H4 (cell line): Measurements from ENCODE around the gene LTB4R. TPM values are rescaled to one million over a fixed set of nuclear protein-coding genes. Genes with fewer than 3 reads are reported as not detected.
A peak's percentile ranks its signal among the peaks of the same experiment; 100 is the strongest.

Experiments used
- DNase-seq: peaks from one replicate; pipeline ENCODE4 v3.0.0-alpha.2; 2015; ENCODE audit warnings: low spot score
- total RNA-seq: library from RNA; depleted of rRNA; stranded (reverse); fragments of >200 nt; shearing (Covaris generic); gene quantifications from 2 replicates; pipeline ENCODE4 v1.2.3, GENCODE V29; 2014

LTB4R gene
- total RNA-seq, 1 experiment from 2014 or later: 0.39 TPM

GRCh38 chr14:24300326-24300980, 10.8 kb upstream of the LTB4R start:
- DNase-seq: no peak

GRCh38 chr14:24304019-24304387, 7.3 kb upstream of the LTB4R start:
- no peak for DNase-seq

DNA sequence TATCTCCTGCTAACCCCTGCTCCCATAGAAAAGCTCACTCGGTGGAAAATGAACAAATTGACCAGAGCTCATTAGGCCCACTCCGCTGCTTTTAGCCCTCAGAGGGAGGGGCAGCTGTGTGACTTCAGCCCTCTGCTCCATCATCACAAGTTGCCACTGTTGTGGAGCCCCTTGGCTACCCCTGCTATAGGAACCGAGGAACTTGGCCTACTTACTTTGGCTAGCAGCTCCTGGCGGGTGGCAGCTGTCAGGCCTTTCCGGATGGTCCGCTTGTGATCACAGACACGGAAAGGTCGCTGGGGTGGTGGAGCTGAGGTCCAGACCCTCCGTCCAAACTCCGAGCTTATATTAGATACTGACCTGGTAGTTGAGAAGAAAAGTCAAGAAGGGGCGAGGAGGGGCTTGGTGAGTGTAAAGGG, 4.1 kb upstream of the LTB4R start:
- DNase-seq: no peak

DNA sequence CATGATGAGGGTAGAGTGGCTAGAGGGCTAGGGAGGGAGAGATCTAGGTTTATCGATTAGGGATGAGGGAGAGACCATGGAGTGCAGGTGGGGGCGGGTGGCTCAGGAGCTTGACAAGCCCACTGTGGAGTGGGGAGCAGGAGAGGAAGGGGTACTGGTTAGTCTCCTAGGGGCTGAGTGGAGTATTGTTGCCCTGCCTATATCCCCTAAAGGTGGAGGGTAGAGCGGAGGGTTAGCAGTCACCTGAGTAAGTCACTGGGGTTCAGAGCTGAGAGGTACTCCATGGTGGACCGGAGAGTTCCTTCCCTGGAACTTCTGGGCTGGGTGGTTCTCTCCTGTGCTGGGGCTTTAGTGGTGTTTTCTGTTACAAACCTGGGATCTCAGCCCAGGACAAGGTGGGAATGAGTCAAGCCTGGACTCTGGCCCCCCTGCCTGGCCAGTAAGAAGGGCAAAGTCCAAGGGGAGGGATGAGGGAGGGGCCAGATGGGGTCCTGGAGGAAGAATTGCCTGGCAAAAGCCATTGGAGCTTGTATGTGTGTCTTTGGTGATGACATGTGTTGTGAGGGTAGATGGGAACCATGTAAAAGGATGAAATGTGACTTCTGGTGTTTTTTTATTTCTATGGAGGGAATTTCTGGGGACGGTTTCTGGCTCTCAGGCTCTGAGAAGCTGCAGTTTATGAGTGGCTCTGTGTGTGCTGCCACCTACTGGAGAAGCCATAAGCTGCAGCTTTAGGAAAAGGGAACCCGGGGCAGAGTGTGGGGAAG, 3.5 kb upstream of the LTB4R start, which contains the start of gene CIDEB:
Gene CIDEB, minus strand, starts transcription at position 403 of the 767 bp plus-strand sequence. Its CDS starts 119 bp downstream, at position 284.
- peak; percentile 31 for DNase-seq

- DNase-seq: no peak
These were observed 2.8 kb upstream of the LTB4R start for GRCh38 chr14:24308342-24309124.

DNA sequence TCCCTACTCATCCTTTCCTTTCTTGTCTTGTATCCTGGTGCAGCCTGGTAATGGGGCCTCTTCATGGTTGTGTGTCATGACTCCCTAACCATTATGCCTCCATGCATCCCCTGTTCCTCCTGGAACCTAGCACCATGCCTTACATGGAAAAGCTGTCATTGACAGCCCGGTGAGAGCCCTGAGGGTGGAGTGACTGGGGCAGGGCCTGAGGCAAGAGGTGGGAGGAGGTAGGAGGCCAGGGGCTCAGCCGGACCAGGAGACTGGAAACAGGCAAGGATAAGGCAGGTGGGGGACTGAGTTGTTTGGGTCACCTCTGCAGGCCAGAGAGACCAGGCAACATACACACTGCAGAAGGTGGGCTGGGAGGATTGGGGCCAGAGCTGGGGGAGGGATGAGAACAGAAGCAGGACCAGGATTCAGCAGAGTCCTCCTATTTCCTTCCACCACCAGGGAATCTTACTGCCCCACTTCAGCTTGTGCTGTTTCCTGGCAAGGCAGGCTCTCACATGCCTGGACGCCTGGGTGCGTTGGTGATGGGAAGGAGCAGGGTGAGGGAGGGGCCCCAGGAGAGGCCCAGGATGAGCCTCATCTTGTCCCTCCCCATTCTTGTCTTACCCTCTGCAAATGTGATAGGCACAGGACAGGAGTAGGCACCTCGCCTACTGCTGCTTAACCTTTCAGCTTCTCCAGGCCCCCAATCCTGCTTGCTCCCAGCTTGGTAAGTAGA, 1.6 kb upstream of the LTB4R start, which contains the start of gene LTB4R2:
Gene LTB4R2, plus strand, starts transcription at position 603 of the 727 bp plus-strand sequence. CDS start 525 bp downstream, outside the sequence.
- no peak for DNase-seq

DNA sequence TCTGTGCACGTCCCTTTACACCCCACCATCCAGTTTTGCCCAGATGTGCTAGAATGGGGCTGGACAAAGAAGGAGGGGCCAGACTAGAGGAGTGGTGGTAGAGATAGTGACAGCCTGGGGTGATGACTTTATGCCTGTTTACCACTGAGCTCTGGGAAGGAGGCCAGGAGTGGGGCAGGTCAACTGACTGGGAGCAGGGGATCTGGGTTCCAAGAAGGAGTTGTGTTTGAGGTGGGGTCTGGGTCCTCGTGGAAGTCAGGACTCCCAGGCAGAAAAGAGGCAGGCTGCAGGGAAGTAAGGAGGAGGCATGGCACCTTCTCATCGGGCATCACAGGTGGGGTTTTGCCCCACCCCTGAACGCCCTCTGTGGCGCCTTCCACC, 1.0 kb upstream of the LTB4R start:
- DNase-seq: no peak

- DNase-seq: no peak
These were observed 724 bp downstream of the LTB4R start for GRCh38 chr14:24311837-24312615.

- no peak for DNase-seq
These were observed 1.6 kb downstream of the LTB4R start for GRCh38 chr14:24312736-24313507.

DNA sequence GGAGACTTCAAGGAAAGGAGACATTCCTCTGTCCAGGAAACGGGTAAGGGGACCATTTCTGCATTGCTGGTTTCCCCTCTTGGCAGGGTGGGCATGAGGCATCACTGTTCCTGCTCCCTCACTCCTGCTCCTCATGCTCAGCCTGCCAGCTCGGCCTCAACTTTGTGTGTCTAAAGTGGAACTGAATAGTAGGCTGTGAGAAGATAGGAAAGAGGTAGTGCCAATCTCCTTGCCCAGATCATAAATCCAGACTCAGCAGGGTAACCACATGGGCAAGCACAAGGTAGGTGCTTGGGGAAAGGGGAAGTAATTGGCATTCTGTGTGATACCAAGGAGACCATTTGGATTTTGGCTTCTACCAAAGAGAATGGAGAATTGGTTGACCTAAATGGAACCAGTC, 2.6 kb downstream of the LTB4R start:
- no peak for DNase-seq

GRCh38 chr14:24314377-24315193, 3.3 kb downstream of the LTB4R start:
- no peak for DNase-seq

- no peak for DNase-seq
These were observed 4.0 kb downstream of the LTB4R start for GRCh38 chr14:24315243-24315806.

GRCh38 chr14:24315807-24316596, 4.7 kb downstream of the LTB4R start:
- DNase-seq: no peak

DNA sequence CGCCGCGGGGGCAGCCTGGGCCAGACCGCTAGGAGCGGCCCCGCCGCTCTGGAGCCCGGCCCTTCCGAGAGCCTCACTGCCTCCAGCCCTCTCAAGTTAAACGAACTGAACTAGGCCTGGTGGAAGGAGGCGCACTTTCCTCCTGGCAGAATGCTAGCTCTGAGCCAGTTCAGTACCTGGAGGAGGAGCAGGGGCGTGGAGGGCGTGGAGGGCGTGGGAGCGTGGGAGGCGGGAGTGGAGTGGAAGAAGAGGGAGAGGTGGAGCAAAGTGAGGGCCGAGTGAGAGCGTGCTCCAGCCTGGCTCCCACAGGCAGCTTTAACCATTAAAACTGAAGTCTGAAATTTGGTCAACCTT, 5.3 kb downstream of the LTB4R start:
- no peak for DNase-seq

- no peak for DNase-seq
These were observed 6.0 kb downstream of the LTB4R start for GRCh38 chr14:24317141-24317928.

DNA sequence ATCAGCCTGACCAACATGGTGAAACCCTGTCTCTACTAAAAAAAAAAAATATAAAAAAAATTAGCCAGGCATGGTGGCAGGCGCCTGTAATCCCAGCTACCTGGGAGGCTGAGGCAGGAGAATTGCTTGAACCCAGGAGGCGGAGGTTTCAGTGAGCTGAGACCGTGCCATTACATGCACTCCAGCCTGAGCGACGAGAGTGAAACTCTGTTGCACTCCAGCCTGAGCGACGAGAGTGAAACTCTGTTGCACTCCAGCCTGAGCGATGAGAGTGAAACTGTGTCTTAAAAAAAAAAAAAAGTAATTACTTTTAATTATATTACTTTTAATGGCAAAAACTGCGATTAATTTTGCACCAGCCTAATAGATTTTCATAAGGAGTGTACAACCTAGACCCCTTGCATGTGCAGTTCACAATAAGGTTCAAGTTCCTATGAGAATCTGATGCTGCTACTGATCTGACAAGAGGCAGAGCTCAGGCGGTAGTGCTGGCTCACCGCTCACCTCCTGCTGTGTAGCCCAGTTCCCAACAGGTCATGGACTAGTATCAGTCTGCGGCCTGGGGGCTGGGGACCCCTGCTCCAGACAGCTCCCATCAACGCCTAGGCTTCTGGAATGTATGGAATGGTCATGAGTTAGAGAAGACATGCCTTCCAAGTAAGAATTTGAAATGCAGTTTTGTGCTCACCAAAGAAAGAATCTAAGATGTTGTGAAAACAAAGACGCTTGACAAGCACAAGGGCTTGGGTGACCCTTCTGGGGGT, 10.1 kb downstream of the LTB4R start:
- DNase-seq: no peak

GRCh38 chr14:24322672-24323071, 11.4 kb downstream of the LTB4R start:
- no peak for DNase-seq
